CD4-positive, alpha-beta T cell treated with Interleukin-4 for 4 hours (primary cell): ENCODE measurements around the gene PHF14.

ENCODE experiments used
- DNase-seq: peaks from one replicate; pipeline ENCODE4 v3.0.0-alpha.2; 2020

PHF14 gene

GRCh38 chr7:11175887-11176286, 202.2 kb downstream of the PHF14 start:
- DNase-seq, result no peak

- no peak for DNase-seq
These were observed 203.4 kb downstream of the PHF14 start for GRCh38 chr7:11176985-11177555.

- DNase-seq, result no peak
These were observed 204.1 kb downstream of the PHF14 start for GRCh38 chr7:11177793-11178192.

GRCh38 chr7:11181590-11181989, 207.9 kb downstream of the PHF14 start:
- no peak for DNase-seq

GRCh38 chr7:11182736-11183135, 209.1 kb downstream of the PHF14 start:
- DNase-seq, result no peak

GRCh38 chr7:11185179-11185815, 211.6 kb downstream of the PHF14 start:
- no peak for DNase-seq

- no peak for DNase-seq
These were observed 215.0 kb downstream of the PHF14 start for GRCh38 chr7:11188529-11189310.

- no peak for DNase-seq
These were observed 217.4 kb downstream of the PHF14 start for GRCh38 chr7:11191081-11191480.

- DNase-seq, result no peak
These were observed 218.0 kb downstream of the PHF14 start for GRCh38 chr7:11191574-11192220.

GRCh38 chr7:11192506-11192905, 218.8 kb downstream of the PHF14 start:
- DNase-seq, result no peak

- no peak for DNase-seq
These were observed 219.6 kb downstream of the PHF14 start for GRCh38 chr7:11193131-11193867.

- no peak for DNase-seq
These were observed 220.2 kb downstream of the PHF14 start for GRCh38 chr7:11193888-11194287.

- DNase-seq, result no peak
These were observed 220.8 kb downstream of the PHF14 start for GRCh38 chr7:11194492-11194891.

GRCh38 chr7:11195502-11195901, 221.8 kb downstream of the PHF14 start:
- DNase-seq, result no peak

GRCh38 chr7:11196143-11196542, 222.5 kb downstream of the PHF14 start:
- DNase-seq, result no peak

- DNase-seq, result no peak
These were observed 229.6 kb downstream of the PHF14 start for GRCh38 chr7:11203224-11203623.

GRCh38 chr7:11203683-11204082, 230.0 kb downstream of the PHF14 start:
- no peak for DNase-seq

GRCh38 chr7:11206177-11206899, 232.7 kb downstream of the PHF14 start:
- no peak for DNase-seq

- no peak for DNase-seq
These were observed 233.9 kb downstream of the PHF14 start for GRCh38 chr7:11207565-11207964.

GRCh38 chr7:11208883-11209465, 235.3 kb downstream of the PHF14 start:
- no peak for DNase-seq

- no peak for DNase-seq
These were observed 236.7 kb downstream of the PHF14 start for GRCh38 chr7:11210374-11210773.
